Activated CD4-positive, alpha-beta T cell treated with anti-CD3 and anti-CD28 coated beads for 36 hours (primary cell): Measurements from ENCODE around the gene RNU1-4. TPM values are rescaled to one million over a fixed set of nuclear protein-coding genes. Genes with fewer than 3 reads are reported as not detected.
A peak's percentile ranks its signal among the peaks of the same experiment; 100 is the strongest.
"Not testable (repeated sequence)": the region's sequence is repeated elsewhere in the genome, so short reads cannot be mapped to it uniquely, and the experiment has no call there.

Experiments used
- ATAC-seq: fragments of 200-7000 bp; cut with Tn5 transposase; one replicate; pipeline ENCODE4 v1.10.0; 2021; ENCODE audit warnings: mild to moderate bottlenecking, moderate library complexity
- CTCF ChIA-PET: fragments of 350-600 bp; sonication (Branson Sonifier 250); formaldehyde crosslinking; loops from one replicate; lab custom pipeline; 2021; ENCODE audit warnings: antibody characterized with exemption; lab: Charles Lee
- POLR2A ChIA-PET: fragments of 350-600 bp; sonication (Branson Sonifier 250); formaldehyde crosslinking; loops from one replicate; lab custom pipeline; 2021; ENCODE audit warnings: antibody characterized with exemption, inconsistent platforms; lab: Charles Lee
- DNase-seq: peaks from one replicate; pipeline ENCODE4 v3.0.0-alpha.2; 2020
- H3K27ac Mint-ChIP-seq: one replicate; pipeline ENCODE4 v1.8.0; 2021; ENCODE audit warnings: mixed read lengths
- H3K27me3 Mint-ChIP-seq: one replicate; pipeline ENCODE4 v1.8.0; 2021; ENCODE audit warnings: mixed read lengths
- H3K36me3 Mint-ChIP-seq: one replicate; pipeline ENCODE4 v1.8.0; 2021; ENCODE audit warnings: low read depth, mixed read lengths
- H3K4me1 Mint-ChIP-seq: one replicate; pipeline ENCODE4 v1.8.0; 2021; ENCODE audit warnings: mixed read lengths
- H3K4me3 Mint-ChIP-seq: one replicate; pipeline ENCODE4 v1.8.0; 2021; ENCODE audit warnings: mild to moderate bottlenecking, moderate library complexity, mixed read lengths
- H3K9me3 Mint-ChIP-seq: one replicate; pipeline ENCODE4 v1.8.0; 2021; ENCODE audit warnings: low read depth, mixed read lengths
- intact Hi-C, 2 experiments: fragments of 100-400 bp; cut with DNase I in 1 of 2; cut with micrococcal nuclease in 1 of 2; formaldehyde crosslinking; loops; one replicate each; pipeline versions ENCODE4 v1.14.2 to v1.15.1; 2022 to 2024; cut with DNase I, micrococcal nuclease
- total RNA-seq, 2 experiments: library from RNA; stranded (reverse); gene quantifications; one replicate each; pipeline ENCODE4 v1.2.3, GENCODE V29; 2021

The RNU1-4 gene
- total RNA-seq, 2 experiments from 2014 or later: 1,573 to 2,291 TPM

DNA sequence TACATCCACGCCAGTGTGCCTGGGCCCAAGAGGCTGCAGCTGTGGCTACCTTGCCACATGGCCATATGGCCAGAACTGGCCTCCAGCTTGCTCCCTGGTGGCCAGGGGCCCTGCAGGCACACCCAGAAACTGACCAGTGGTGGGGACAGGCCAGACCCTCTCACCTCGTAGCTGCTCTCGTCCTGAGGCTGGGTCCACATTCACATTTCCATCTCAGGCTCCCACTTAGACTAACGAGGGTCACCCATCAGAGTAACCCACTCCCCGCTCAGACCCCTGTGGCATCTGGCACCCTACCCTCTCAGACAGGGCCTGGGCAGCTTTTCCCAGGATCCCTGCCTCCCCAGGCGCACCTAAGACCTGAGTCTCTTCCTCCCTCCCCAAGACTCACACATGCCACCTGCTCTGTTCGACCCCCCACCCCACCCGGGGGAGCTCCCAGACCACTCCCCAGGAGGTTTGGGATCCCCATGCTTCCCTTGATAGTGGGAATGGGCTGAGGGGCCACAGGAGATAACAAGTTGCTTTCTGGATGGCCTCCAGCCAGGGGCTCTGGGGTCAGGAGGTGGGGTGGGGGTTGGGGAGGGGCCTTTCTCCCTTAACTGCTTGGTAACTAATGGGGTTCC lies 21.3 kb upstream of the RNU1-4 start:
- ChIA-PET POLR2A (no interaction called here), CTCF (interaction anchor here (0.7 to 1.3 kb wide), 2 partner anchors 9 to 10 kb away, joined by 3 to 4 read pairs; no protein-coding TSS in a partner anchor)
- Mint-ChIP-seq H3K27me3 (peaks cover 17% of the 10 kb centered on the region), H3K4me3 (no peak overlapping the region), H3K27ac (no peak overlapping the region), H3K4me1 (no peaks in the 10 kb centered on the region), H3K9me3 (no peaks in the 10 kb centered on the region), H3K36me3 (no peaks in the 10 kb centered on the region)
- DNase-seq: peak; percentile 8
- ATAC-seq: no peak
- intact Hi-C loops: loop anchor here in 1 of 2 experiments (10.0 kb wide), 1 partner anchor 84 kb away; no protein-coding TSS in a partner anchor

DNA sequence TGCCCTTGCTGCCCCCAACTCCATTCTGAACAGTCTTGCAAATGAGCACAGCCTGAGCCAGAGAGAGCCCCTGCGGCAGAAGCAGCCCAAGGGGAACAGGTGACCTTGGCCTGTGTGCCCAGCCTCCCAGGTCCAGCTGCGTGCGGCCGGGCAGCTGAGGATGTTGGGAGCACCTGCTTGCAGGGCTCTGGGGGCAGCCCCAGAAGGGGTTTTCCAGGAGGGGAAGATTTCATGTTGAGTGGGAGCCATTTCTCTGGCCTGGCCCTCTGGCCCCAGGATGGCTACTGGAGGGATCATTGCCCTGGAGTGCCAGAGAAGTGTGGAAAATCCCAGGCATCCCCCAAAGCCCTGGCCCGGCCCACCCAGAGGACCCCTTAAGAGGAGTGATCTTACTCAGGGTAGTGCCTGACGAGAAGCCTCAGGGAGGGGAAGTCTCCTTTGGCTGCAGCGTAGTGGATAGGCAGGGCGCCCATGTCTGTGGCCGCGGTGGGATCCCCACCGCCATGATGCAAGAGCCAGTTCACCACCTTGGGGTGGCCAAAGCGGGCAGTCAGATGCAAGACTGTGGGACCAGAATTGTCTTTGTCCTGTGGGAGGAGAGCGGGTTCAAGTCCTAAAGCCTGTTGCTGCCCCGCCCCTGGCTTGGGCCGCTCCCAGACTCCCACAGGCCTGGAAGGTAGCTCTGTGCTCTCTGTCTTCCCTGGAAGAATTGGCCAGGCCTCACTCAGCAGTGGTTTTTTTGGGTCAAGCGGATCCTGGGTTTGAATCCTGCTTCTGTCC lies 20.6 kb upstream of the RNU1-4 start:
- DNase-seq (peak; percentile 6), ATAC-seq (no peak)
- Mint-ChIP-seq H3K4me3 (no peak overlapping the region), H3K9me3 (no peaks in the 10 kb centered on the region), H3K4me1 (no peaks in the 10 kb centered on the region), H3K36me3 (no peaks in the 10 kb centered on the region), H3K27ac (no peak overlapping the region), H3K27me3 (peaks cover 17% of the 10 kb centered on the region)
- intact Hi-C loops: loop anchor here (10.0 kb wide), 5 partner anchors 45 to 295 kb away; no protein-coding TSS in a partner anchor
- POLR2A ChIA-PET: no interaction called here
- CTCF ChIA-PET: interaction anchor here (0.7 to 1.3 kb wide), 4 partner anchors 11 to 89 kb away, joined by 3 to 4 read pairs (median 4); no protein-coding TSS in a partner anchor

DNA sequence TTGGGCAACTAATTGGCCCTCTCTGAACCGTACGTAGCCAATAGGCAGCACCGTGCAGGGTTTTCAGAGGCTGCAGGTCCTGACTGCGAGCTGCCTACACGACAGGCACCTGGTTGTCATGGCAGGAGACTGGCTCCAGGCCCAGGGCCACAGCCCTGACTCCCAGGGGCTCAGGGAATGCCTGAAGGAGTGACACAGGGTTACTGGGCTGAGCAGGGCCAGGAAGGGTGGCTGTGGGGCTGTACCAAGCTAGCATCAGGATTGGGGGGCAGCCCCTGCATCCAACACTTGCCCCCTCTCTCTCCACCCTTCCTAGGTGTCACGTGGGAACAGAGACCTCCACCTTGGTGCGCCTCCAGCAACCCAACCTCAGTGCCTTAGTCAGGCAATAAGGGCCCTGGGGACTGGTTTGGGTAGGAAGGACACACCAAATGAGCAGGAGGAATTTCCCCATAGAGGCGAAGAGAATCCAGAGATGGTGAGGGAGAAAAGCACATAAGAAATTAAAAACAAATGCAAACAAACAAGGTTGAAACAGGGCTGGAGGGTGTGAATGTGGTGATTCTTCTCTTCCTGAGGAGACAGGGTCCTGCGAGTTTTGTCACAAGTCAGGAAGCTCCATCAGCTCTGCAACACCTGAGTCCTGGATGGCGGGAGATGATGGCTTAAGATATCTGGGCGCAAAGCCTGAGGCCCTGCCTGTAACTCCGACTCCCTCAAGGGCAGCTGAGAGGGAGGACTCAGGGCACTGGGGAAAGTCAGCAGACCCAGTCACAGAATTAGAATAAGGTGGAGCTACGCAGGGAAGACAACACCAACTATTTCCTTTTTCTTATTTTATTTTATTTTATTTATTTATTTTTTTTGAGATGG lies 19.7 kb upstream of the RNU1-4 start:
- Mint-ChIP-seq H3K27me3 (peaks cover 17% of the 10 kb centered on the region), H3K4me3 (no peak overlapping the region), H3K27ac (no peak overlapping the region), H3K9me3 (no peaks in the 10 kb centered on the region), H3K4me1 (no peaks in the 10 kb centered on the region), H3K36me3 (no peaks in the 10 kb centered on the region)
- DNase-seq: peak; percentile 7
- intact Hi-C loops: loop anchor here (10.0 kb wide), 4 partner anchors 46 to 296 kb away; no protein-coding TSS in a partner anchor
- ChIA-PET CTCF (interaction anchor here (0.7 to 1.1 kb wide), 4 partner anchors 12 to 90 kb away, joined by 3 to 4 read pairs (median 3); no protein-coding TSS in a partner anchor), POLR2A (interaction anchor here (0.6 kb wide), 1 partner anchor 377 kb away, joined by 4 read pairs; no protein-coding TSS in a partner anchor)
- no peak for ATAC-seq

DNA sequence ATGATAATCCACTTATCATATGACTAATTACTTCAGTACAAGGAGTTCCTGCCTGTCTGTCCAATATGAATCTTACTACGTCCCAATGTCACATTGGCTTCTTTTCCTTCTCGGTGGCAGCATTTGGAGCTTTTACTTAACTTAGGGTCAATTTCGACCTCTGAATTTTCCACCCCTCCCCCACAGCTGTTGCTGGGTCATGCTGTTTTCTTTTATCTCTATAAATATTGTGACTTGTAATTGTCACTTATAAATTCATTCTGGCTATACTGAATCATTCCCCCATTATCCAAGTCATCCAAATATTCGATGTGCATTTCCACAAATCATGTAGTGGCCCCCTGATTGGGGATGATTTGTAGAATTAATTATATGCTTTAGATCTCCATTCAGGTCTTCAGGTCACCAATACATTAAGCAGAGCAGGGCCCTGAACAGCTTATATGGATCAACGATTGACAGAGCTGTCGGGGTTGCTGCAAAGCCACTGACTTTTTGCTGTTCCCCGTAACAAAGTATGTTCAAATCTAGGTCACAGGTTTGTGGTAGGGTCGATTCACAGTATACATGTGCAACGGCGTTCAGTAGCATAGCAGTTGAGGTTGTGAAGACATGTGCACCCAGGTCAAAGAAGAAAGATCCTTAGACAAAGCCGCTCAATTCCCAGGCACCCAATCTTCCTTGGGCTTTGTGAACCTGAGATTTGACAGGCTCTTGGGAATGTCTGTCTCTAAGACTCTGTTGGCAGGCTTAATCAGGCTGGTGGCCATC lies 18.3 kb upstream of the RNU1-4 start:
- no peak overlapping the region for H3K4me3 Mint-ChIP-seq
- H3K27ac Mint-ChIP-seq: no peak overlapping the region
- intact Hi-C loops: loop anchor here (10.0 kb wide), 4 partner anchors 47 to 297 kb away; no protein-coding TSS in a partner anchor
- ChIA-PET CTCF (interaction anchor here (0.6 to 2.7 kb wide), 5 partner anchors 14 to 385 kb away, joined by 3 to 15 read pairs (median 3); no protein-coding TSS in a partner anchor), POLR2A (no interaction called here)
- no peaks in the 10 kb centered on the region for H3K4me1 Mint-ChIP-seq
- H3K36me3 Mint-ChIP-seq: no peaks in the 10 kb centered on the region
- no peaks in the 10 kb centered on the region for H3K9me3 Mint-ChIP-seq
- no peak for DNase-seq
- ATAC-seq: no peak
- H3K27me3 Mint-ChIP-seq: peaks cover 16% of the 10 kb centered on the region

DNA sequence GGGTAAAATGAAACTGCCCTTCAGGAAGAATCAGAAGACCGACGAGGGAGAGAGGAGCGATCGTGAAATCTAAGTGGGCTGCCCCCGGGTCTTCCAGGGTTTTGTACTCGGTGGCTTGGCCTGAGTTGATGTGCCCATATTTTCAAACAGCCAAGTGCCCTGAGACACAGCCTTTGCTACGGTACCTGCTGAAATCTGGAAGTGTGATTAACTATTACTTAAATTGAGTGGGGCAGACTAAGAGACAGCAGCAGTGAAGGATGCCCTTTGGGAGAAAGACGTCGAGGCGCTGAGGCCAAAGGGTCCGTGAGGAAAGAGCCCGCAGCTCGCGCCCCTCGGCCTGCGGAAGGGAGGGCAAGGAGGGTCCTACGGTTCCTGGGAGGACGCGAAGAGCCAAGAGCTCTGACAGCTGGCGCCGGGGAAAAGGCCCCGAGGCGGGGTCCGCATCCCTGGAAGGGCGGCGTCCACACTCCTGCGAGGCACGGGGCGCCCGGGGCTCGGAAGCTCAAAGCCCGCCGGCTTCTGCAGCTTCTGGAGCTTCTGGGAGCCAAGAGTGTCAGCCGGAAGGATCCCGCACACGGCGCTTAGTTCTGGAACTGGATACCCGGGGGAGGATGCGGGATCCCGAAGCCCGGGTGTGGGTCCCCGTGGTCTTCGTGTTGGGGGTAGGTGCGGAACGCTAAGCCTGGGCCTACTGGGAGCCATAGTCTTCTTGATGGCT lies 15.4 kb upstream of the RNU1-4 start:
- no peak overlapping the region for H3K4me3 Mint-ChIP-seq
- intact Hi-C loops: loop anchor here (10.0 kb wide), 4 partner anchors 50 to 300 kb away; no protein-coding TSS in a partner anchor
- H3K27me3 Mint-ChIP-seq: peaks cover 13% of the 10 kb centered on the region
- ChIA-PET CTCF (interaction anchor here (2.2 kb wide), 1 partner anchor 16 kb away, joined by 6 read pairs; no protein-coding TSS in a partner anchor), POLR2A (interaction anchor here (0.6 kb wide), 1 partner anchor 180 kb away, joined by 4 read pairs; no protein-coding TSS in a partner anchor)
- H3K9me3 Mint-ChIP-seq: no peaks in the 10 kb centered on the region
- DNase-seq (peak; percentile 6), ATAC-seq (no peak)
- H3K27ac Mint-ChIP-seq: no peak overlapping the region
- H3K4me1 Mint-ChIP-seq: no peaks in the 10 kb centered on the region
- H3K36me3 Mint-ChIP-seq: no peaks in the 10 kb centered on the region

DNA sequence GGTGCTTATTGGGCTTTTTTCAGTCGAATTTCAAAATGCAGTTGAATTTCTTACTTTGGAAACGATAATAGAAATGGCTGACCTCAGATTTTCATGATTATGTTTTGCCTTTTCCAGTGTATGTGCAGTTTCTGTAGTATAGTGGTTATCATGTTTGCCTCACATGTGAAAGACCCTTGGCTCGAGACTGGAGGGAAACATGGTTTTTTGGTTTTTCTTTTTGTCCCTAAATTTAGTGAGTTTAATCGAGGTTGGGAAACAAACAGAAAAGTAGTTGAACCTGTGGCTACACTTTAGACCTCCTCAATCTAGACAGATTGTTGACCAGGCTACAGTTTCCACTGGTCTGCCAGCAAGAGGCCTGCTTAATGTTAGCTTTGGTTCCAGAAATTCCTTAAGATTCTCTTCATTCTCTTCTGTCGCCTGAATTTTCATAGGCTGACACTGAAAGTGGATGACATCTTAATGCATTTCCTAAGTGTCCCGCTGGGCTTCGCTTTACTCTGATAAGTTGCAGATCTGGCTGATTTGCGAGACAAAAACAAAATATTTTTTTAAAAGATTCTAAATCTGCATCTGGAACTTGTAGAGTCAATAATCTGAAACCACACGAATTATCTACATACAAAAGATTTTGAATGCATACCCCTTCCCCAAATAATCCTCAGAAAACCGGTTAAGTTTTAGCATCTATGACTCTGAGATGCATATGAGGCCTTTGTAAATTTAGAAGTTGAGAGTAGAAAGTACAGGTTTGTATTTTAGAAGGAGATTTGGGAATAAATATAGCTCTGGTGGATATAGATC lies 14.7 kb upstream of the RNU1-4 start:
- H3K36me3 Mint-ChIP-seq, ATAC-seq, H3K4me1 Mint-ChIP-seq, H3K4me3 Mint-ChIP-seq, POLR2A ChIA-PET, DNase-seq, H3K27ac Mint-ChIP-seq, H3K9me3 Mint-ChIP-seq: not testable (repeated sequence)
- peaks cover 13% of the 10 kb centered on the region for H3K27me3 Mint-ChIP-seq
- CTCF ChIA-PET: interaction anchor here (1.2 to 2.2 kb wide), 3 partner anchors 17 to 163 kb away, joined by 3 to 6 read pairs (median 4); no protein-coding TSS in a partner anchor
- intact Hi-C loops: loop anchor here (10.0 kb wide), 4 partner anchors 51 to 301 kb away; no protein-coding TSS in a partner anchor

DNA sequence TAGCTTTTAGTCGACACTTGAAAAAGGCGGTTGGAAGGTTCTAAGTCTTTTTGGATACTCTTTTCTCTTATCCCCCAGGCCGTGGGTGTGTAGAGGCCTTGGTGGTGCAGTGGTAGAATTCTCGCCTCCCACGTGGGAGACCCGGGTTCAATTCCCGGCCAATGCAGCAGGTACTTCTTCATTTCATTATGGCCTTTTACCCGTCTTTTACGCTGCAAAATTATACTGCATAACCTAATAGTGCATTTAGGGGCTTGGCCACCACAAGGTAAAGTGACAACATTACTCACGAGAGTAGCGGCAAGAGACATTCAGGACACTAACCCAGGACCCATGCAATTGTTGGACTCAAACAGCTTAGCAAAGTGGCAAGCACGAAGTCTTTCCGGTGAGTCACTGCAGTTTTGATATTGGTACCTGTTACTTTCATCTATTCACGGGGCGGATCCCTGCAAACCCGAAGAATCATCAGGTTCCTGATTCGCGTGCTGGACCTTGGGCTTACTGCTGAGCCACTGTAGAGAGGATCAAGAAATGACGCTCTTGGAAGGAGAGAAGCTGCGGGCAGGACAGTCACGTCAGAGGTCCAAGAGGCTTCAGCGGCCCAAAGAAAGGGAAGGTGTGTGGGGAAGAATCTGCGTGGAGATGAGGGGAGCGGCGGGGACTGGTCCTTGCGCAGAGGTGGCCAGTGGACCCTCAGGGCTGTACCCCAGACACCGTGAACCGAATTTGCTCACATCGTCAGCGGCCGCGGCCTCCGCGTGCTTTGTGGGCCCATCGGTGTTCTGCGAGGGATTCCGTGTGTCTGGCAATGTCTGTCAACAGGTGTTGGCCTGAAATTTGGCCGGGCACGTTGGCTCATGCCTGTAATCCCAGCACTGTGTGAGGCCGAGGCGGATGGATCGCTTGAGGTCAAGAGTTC lies 12.9 kb upstream of the RNU1-4 start:
- DNase-seq (peak; percentile 87), ATAC-seq (peak; percentile 90)
- ChIA-PET POLR2A (interaction anchor here (0.5 to 1.0 kb wide), 2 partner anchors 82 to 178 kb away, joined by 3 read pairs; no protein-coding TSS in a partner anchor), CTCF (interaction anchor here (0.5 to 2.2 kb wide), 9 partner anchors 18 to 291 kb away, joined by 3 to 6 read pairs (median 3); no protein-coding TSS in a partner anchor)
- no peaks in the 10 kb centered on the region for H3K36me3 Mint-ChIP-seq
- no peak overlapping the region for H3K27ac Mint-ChIP-seq
- H3K4me1 Mint-ChIP-seq: no peaks in the 10 kb centered on the region
- H3K9me3 Mint-ChIP-seq: no peaks in the 10 kb centered on the region
- H3K27me3 Mint-ChIP-seq: peaks cover 5% of the 10 kb centered on the region
- H3K4me3 Mint-ChIP-seq: no peak overlapping the region
- intact Hi-C loops: loop anchor here (10.0 kb wide), 4 partner anchors 53 to 303 kb away; no protein-coding TSS in a partner anchor

DNA sequence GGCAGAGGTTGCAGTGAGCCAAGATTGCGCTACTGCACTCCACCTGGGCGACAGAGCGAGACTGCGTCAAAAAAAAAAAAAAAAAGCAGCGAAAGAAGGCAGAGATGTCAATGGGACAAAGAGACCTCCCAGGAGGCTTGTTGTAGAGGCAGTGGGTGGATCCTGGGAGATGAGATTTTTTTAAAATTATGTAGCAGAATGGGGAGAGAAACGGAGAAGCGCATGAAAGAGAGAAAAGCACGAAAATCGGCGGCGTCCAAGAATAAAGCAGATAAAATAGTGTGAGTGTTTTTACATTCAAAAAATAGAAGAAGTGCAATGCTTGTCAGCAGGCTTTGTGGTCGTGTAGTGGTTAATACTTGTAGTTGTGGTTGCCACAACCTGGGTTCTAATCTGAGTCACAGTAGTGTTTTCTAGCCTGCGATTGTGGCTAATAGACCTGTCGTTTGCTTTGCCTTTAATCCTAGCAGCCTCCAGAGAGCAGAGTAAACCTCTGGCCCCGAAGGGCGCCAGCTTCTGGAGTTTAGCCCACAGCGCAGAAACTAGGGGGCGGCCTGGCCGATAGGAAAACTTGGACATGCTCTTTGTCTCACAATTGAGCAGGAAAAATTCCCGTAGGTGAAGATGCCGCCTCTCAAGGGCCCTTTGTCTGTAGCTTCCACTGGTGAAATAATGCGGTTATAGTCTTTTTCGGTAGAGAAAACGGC lies 11.9 kb upstream of the RNU1-4 start:
- H3K4me1 Mint-ChIP-seq, H3K27ac Mint-ChIP-seq, H3K36me3 Mint-ChIP-seq, H3K27me3 Mint-ChIP-seq, H3K9me3 Mint-ChIP-seq, CTCF ChIA-PET, H3K4me3 Mint-ChIP-seq: not testable (repeated sequence)
- intact Hi-C loops: loop anchor here (10.0 kb wide), 4 partner anchors 54 to 304 kb away; no protein-coding TSS in a partner anchor
- ATAC-seq (peak; percentile 23), DNase-seq (peak; percentile 21)
- POLR2A ChIA-PET: interaction anchor here (0.5 kb wide), 1 partner anchor 177 kb away, joined by 3 read pairs; no protein-coding TSS in a partner anchor
